CD14-positive monocyte (primary cell): ENCODE data around the gene VPS39. TPM values are rescaled to one million over a fixed set of nuclear protein-coding genes. Genes with fewer than 3 reads are reported as not detected.

ENCODE experiments used
- DNase-seq, 3 donors: peaks; one replicate each; pipeline ENCODE4 v3.0.0-alpha.2; 2011 to 2022
- H2AFZ ChIP-seq: 2 replicates; pipeline ENCODE4 v1.6.0; 2012; ENCODE audit warnings: mild to moderate bottlenecking, low read depth, low read length, inconsistent platforms; ENCODE audit not compliant: insufficient read depth, poor library complexity, severe bottlenecking
- H3K27ac ChIP-seq, 2 donors: 1 replicate in 1 of 2; 2 replicates in 1 of 2; pipeline ENCODE4 v1.5.1; 2012 to 2013; ENCODE audit warnings: low read length in 2 of 2, control low read depth in 1 of 2, inconsistent platforms in 1 of 2, low read depth in 1 of 2, mild to moderate bottlenecking in 1 of 2
- H3K27me3 ChIP-seq, 2 donors: one replicate each; pipeline versions ENCODE4 v1.6.0 to v1.6.1; 2011 to 2013; ENCODE audit warnings: low read length in 2 of 2; ENCODE audit not compliant: control insufficient read depth in 2 of 2, insufficient read depth in 2 of 2
- H3K36me3 ChIP-seq, 2 donors: replicated peaks in 1 of 2; 1 replicate in 1 of 2; 2 replicates in 1 of 2; pipeline versions ENCODE4 v1.5.1 to v1.6.1; 2012 to 2013; ENCODE audit warnings: low read length in 2 of 2, control low read depth in 1 of 2, inconsistent platforms in 1 of 2, mild to moderate bottlenecking in 1 of 2; ENCODE audit not compliant: insufficient read depth in 2 of 2, control insufficient read depth in 1 of 2
- H3K4me1 ChIP-seq, 2 donors: 1 replicate in 1 of 2; 2 replicates in 1 of 2; pipeline versions ENCODE4 v1.5.1 to v1.6.1; 2012 to 2013; ENCODE audit warnings: low read length in 2 of 2, control low read depth in 1 of 2, inconsistent platforms in 1 of 2, mild to moderate bottlenecking in 1 of 2, moderate library complexity in 1 of 2; ENCODE audit not compliant: insufficient read depth in 2 of 2, control insufficient read depth in 1 of 2
- H3K4me2 ChIP-seq: replicated peaks from 2 replicates; pipeline ENCODE3; 2012; ENCODE audit warnings: low read length, moderate library complexity, mild to moderate bottlenecking; ENCODE audit not compliant: poor library complexity, severe bottlenecking; ENCODE audit errors: extremely low read depth
- H3K4me3 ChIP-seq, 3 experiments: fragments of 200-600 bp in 1 of 3; sonication (generic) in 1 of 3; replicated peaks in 1 of 3; 1 replicate in 2 of 3; 2 replicates in 1 of 3; pipeline ENCODE4 v1.5.1; 2011 to 2013; ENCODE audit warnings: low read length in 3 of 3, mild to moderate bottlenecking in 3 of 3, control low read depth in 2 of 3, low read depth in 2 of 3, inconsistent platforms in 1 of 3, moderate library complexity in 1 of 3
- H3K79me2 ChIP-seq: 2 replicates; pipeline ENCODE4 v1.6.0; 2012; ENCODE audit warnings: mild to moderate bottlenecking, control low read depth, inconsistent platforms, low read length, moderate library complexity; ENCODE audit not compliant: insufficient read depth
- H3K9ac ChIP-seq: 2 replicates; pipeline ENCODE4 v1.6.0; 2017; ENCODE audit warnings: low read length, mild to moderate bottlenecking; ENCODE audit not compliant: insufficient read depth, poor library complexity, severe bottlenecking
- H3K9me3 ChIP-seq, 2 donors: replicated peaks in 1 of 2; 1 replicate in 1 of 2; 2 replicates in 1 of 2; pipeline versions ENCODE4 v1.5.1 to v1.6.1; 2012 to 2013; ENCODE audit warnings: low read length in 2 of 2, control low read depth in 1 of 2; ENCODE audit not compliant: control insufficient read depth in 1 of 2, insufficient read depth in 1 of 2
- H4K20me1 ChIP-seq: 2 replicates; pipeline ENCODE4 v1.6.0; 2012; ENCODE audit warnings: mild to moderate bottlenecking, low read length, control low read depth, moderate library complexity; ENCODE audit not compliant: insufficient read depth
- H3K27ac Mint-ChIP-seq, 7 donors: one replicate each; pipeline ENCODE4 v1.8.0; 2020; ENCODE audit warnings: mild to moderate bottlenecking in 7 of 7, mixed read lengths in 7 of 7, moderate library complexity in 6 of 7, inconsistent platforms in 2 of 7
- H3K27me3 Mint-ChIP-seq, 3 donors: one replicate each; pipeline ENCODE4 v1.8.0; 2021 to 2022; ENCODE audit warnings: low read depth in 3 of 3, mild to moderate bottlenecking in 3 of 3, mixed read lengths in 3 of 3, moderate library complexity in 3 of 3, inconsistent platforms in 1 of 3
- H3K36me3 Mint-ChIP-seq, 2 donors: one replicate each; pipeline ENCODE4 v1.8.0; 2020; ENCODE audit warnings: mixed read lengths in 2 of 2, inconsistent platforms in 1 of 2, mild to moderate bottlenecking in 1 of 2
- H3K4me1 Mint-ChIP-seq: one replicate; pipeline ENCODE4 v1.8.0; 2020; ENCODE audit warnings: mild to moderate bottlenecking, mixed read lengths
- H3K4me3 Mint-ChIP-seq, 2 donors: one replicate each; pipeline ENCODE4 v1.8.0; 2020; ENCODE audit warnings: mild to moderate bottlenecking in 2 of 2, mixed read lengths in 2 of 2, moderate library complexity in 1 of 2
- H3K9me3 Mint-ChIP-seq, 7 donors: one replicate each; pipeline ENCODE4 v1.8.0; 2020 to 2022; ENCODE audit warnings: mixed read lengths in 7 of 7, mild to moderate bottlenecking in 6 of 7, moderate library complexity in 6 of 7, inconsistent platforms in 2 of 7
- CTCF ChIP-seq: fragments of 200-600 bp; IDR thresholded peaks from one replicate; pipeline ENCODE4 v1.8.0; 2022; ENCODE audit warnings: antibody characterized with exemption, mild to moderate bottlenecking
- WGBS: methylation state at CpG from one replicate; pipeline ENCODE4 v1.1.5; 2013; ENCODE audit warnings: missing lambda C conversion rate; ENCODE audit not compliant: insufficient coverage; 5-methylcytosine and 5-hydroxymethylcytosine counted together
- intact Hi-C, 2 donors: fragments of 100-400 bp; cut with micrococcal nuclease; formaldehyde crosslinking; loops; one replicate each; pipeline versions ENCODE4 v1.15.0 to v1.15.1; 2023
- polyA plus RNA-seq, 3 donors: library from polyadenylated mRNA; depleted of rRNA in 1 of 3; unstranded in 2 of 3; stranded (reverse) in 1 of 3; fragments of 300-500 nt in 2 of 3; fragments of >200 nt in 1 of 3; fragmentation: Illumina TruSeq in 2 of 3; gene quantifications; 1 replicate in 2 of 3; 2 replicates in 1 of 3; pipeline ENCODE4 v1.2.3, GENCODE V29; 2012 to 2021

VPS39 gene
- polyA plus RNA-seq, 3 donors, result 16.8 to 102 (median 25.8) TPM

GRCh38 chr15:42214600-42214999 is 6.5 kb upstream of the VPS39 start:
- Mint-ChIP-seq H3K27me3 (no peaks in the 10 kb centered on the region), H3K4me1 (peaks cover 7% of the 10 kb centered on the region), H3K4me3 (no peak overlapping the region), H3K36me3 (peaks cover 77 to 87% of the 10 kb centered on the region in 2 donors), H3K27ac (no peak overlapping the region), H3K9me3 (no peaks in the 10 kb centered on the region)
- Histone ChIP-seq H3K9ac (no peak overlapping the region), H3K4me2 (no peak overlapping the region), H3K27me3 (no peaks in the 10 kb centered on the region), H2AFZ (no peak overlapping the region), H3K4me1 (no peaks in the 10 kb centered on the region), H3K4me3 (no peak overlapping the region), H3K27ac (no peak overlapping the region), H3K9me3 (no peaks in the 10 kb centered on the region), H3K79me2 (no peaks in the 10 kb centered on the region), H3K36me3 (peaks cover 74 to 100% of the 10 kb centered on the region in 2 donors), H4K20me1 (peaks cover 4% of the 10 kb centered on the region)
- WGBS, result no CpG with 5 or more reads among the region's 1 CpG
- no peak for DNase-seq
- intact Hi-C loops, result no loop called here
- no peak for TF ChIP-seq CTCF

GRCh38 chr15:42213511-42213910 is 5.4 kb upstream of the VPS39 start:
- Mint-ChIP-seq H3K36me3 (peaks cover 70 to 78% of the 10 kb centered on the region in 2 donors), H3K4me3 (no peak overlapping the region), H3K27me3 (no peaks in the 10 kb centered on the region), H3K27ac (peak overlapping the region in 1 of 7 donors; percentile 43), H3K9me3 (no peaks in the 10 kb centered on the region), H3K4me1 (no peaks in the 10 kb centered on the region)
- Histone ChIP-seq H3K9ac (no peak overlapping the region), H3K36me3 (peaks cover 65 to 96% of the 10 kb centered on the region in 2 donors), H3K79me2 (no peaks in the 10 kb centered on the region), H3K9me3 (no peaks in the 10 kb centered on the region), H3K27ac (no peak overlapping the region), H3K4me3 (no peak overlapping the region), H3K4me1 (peaks cover 2% of the 10 kb centered on the region in 2 donors), H3K4me2 (no peak overlapping the region), H2AFZ (no peak overlapping the region), H3K27me3 (no peaks in the 10 kb centered on the region), H4K20me1 (peaks cover 4% of the 10 kb centered on the region)
- intact Hi-C loops, result no loop called here
- no peak for TF ChIP-seq CTCF
- DNase-seq, result no peak
